NCI-H2227 treated with DMSO at 0.1 percent for 48 hours (cell line): Measurements from ENCODE around the gene DUSP2.

Experiments
- DNase-seq: peaks from one replicate; lab custom pipeline; 2025; lab: John Stamatoyannopoulos, UW

Gene DUSP2

DNA sequence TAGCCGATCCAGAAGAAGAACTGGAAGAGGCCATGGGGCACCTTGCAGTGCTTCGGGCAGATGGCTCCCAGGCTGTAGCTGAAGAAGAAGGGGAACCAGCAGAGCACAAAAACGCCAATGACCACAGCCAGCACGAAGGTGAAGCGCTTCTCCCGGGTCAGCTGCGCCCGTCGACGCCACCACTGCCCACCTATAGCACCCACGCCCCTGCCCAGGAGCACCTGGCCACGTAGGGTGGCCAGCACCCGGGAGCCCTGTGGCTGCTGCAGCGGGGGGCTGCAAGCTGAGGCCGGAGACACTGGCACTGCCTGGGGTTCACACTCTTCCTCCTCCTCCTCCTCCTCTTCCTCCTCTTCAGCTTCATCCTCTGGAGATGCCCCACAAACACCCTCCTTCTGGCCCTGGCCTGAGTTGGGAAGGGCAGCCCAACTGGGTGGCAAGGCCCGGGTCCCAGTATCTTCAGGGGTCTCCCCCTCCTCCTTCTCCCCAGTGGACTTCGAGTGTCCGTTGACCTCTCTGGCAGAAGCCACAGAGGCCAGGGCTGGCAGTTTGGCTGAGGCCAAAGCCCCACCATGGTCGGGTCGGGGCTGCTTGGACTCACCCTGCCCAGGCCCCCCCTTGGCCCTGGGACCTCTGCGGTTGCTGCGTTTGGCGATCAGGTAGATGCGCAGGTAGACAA lies 30.2 kb downstream of the DUSP2 start:
- DNase-seq: no peak

DNA sequence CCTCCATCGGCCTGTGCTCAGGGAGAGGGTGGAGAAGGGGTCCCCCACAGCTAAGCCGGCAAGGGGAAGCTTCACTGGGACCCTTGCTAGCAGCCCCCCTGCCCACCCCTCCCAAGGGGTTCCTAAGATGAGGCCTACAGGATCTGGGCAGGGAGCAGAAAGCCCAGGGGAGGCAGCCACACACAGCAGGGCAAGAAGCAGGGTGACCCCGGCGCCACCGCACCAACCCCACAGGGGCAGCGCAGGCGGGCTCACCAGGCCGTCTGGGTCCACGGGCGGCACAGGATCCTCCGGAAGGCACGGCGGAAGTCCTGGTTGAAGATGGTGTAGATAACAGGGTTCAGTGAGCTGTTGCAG lies 30.7 kb downstream of the DUSP2 start:
- DNase-seq: no peak

DNA sequence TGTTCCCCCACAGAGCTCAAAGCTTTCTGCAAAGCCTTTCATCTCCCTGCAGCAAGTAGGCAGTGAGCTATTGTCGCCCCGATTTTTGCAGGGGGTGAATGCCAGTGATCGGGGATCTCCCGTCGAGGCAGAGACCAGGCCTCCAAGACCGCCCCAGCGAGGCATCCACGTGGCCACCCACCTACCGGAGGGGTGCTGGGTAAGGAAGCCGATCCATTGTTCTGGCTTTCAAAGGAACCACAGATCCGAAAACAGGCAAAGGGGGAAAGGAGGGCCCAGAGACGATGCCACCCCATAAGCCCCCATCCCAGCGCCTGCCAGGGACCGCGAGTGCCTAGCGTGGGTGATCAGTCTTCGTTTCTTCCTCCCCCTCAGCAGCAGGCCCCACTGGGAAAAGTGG lies 31.3 kb downstream of the DUSP2 start:
- no peak for DNase-seq

DNA sequence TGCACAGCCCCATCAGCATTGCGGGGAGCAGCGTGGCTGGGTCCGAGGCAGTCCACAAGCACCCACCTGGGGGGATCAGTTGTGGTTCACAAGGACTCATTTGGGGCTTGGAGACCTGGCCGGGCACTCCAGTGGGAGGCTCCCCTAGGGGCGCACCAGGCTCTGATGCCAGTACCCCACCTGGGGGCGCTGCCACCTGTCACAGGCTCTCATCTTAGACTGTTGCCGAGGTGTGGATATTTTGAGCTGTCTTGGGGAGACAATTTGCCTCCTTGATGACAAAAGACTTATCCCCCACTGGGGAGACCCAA lies 31.9 kb downstream of the DUSP2 start:
- no peak for DNase-seq

DNA sequence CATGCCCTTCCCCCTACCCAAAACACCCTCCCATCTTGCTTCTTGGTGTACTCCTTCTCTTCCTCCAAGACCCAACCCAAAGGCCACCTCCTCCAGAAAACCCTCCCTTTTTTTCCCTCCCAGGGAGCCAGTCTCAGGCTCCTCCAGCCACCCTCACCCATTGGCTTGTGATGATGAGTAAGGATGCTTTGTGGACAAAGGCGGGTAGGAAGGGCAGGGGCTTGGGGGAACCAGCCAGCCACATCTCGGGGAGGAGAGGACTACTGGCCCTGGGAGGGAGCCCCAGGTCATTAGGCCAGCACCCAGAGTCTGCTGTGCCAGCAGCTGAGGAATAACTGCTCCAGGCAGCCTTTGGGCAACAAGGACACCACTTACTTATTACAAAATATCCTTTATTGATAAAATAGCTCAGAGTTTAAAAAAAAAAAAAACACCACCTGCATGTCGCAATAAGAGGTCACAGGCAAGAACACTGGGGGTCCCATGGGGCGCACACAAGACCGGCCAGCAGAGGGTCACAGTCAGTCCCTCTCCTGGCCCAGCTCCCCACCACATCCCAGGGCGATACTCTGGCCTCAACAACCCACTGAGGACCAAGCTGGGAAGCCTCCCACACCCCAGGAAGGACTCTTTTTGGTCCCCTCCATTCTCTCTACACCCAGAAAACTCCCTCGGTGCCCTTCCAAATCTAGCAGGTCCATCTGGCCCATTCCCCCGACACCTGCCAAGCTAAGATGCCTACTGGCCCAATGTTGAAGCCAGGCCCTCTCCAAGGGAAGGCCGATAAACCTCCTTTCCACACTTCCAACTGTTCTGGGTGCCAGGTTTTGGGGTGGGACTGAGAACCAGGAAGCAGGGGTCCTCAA lies 32.5 kb downstream of the DUSP2 start:
- DNase-seq: no peak

DNA sequence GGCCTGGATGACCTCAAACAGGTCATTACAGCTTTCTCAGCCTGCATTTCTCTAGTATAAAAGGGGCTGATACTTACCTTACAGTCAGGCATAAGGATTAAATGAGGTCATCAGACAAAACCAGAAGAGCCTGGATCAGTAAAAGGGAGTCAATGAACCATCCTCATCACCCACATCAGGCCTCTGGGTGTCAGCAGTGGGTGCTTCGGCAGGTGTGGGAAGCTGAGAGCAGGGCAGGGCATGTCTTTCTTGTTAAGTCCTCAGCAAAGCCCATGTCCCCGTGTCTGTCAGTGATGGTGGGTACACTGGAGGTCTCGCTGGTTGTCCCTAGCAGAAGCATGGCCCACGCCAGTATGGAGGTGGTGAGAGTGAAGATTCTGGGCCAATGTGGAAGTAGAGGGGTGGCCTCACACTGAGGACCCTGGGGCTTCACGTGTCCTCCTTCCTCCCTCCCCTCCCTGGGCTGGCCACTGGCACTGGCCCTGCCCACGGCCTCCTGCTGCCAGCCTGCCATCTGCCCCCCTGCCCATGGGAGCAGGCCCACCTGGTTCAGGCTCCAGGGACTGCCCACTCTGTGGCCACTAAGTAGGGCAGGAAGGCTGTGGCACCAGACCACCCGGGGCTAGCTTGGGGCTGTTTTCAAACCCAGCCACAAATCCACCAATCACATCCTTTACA lies 33.3 kb downstream of the DUSP2 start:
- DNase-seq: no peak

DNA sequence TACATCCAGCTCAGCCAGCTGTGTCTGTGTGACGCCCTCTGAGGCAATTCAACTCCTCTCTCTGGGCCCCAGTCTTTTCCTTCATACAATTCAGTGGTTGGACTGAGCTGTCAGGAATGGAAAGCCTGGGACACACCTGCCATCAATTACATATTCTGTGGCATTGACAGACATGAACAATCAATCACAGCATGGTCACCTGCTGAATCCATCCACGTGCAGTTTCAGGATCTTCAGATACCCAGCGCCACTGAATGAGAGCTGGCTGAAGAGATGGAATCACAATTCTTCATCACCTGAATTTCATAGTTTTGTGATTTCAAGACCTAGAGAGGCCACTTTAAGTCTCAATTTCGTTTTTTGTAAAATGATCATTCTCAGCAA lies 34.0 kb downstream of the DUSP2 start:
- DNase-seq: no peak

DNA sequence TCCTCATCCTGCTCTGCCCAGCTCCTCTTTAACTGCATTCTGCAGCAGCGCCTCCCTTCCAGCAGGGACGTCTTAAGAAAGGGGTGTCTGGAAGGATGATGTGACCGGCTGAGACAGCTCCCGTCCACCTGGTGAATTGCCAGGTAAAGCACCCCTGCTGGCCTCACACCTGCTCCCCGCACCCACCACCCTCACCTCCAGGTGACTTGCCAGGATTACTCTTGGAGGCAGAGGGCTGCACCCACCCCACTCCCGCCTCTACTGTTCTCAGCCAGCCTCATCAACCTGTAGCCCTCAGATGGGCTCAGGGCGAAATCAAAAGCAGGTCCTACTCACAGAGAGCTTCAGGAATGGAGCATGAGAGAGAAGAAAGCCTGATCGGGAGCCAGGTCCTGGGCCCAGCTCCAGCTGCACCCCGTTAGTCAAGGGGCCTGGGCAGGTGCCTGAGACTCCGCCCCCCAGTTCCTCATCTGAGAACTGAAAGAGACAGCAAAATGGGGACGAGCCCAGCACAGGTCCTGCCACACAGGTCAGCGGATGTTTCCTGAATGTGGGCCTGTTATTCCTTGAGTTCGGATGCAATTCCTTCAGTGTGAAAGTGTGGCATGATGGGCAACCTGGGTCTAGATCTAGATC lies 34.5 kb downstream of the DUSP2 start:
- DNase-seq: no peak

DNA sequence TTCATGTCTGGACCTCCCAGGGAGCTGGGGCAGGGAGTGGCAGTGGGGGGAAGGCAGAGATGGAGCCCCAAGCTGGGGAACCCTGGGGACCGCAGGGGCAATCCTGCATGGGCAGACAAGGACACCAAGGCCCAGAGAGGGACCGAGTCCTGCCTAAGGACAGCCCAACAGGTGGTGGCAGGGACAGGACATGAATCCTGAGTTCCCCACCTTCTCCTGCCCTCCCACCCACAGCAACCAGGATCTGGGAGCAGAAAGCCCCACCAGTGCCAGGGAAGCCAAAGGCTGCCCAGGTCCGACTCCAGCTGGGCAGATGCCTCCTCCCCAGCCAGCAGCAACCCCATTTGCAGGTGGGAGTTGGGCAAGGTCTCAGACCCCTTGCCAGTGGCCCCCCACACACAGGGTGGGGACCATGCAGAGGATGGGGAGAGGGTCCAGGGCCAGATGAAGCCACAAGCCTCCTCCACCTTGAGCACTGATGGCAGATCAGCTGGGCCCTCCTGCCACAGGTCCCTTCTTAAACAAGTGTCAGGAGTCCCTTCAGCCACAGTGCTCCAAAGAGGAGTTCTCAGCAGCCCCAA lies 35.2 kb downstream of the DUSP2 start:
- DNase-seq: no peak

DNA sequence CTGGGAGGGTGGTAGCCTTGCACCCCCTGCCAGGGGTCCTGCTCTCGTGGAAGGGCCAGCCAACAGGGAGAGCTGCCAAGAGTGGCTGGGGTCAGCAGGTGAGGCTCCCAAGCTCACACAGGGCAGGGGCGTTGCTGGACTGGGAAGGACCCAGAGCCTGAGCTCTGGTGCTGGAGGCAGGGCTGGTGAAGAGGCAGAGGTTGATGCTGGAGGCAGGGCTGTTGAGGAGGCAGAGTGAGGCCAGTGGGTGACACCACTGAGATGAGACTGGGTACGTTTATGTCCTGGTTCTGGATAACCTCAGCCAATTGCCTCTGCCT lies 35.9 kb downstream of the DUSP2 start:
- DNase-seq: no peak

DNA sequence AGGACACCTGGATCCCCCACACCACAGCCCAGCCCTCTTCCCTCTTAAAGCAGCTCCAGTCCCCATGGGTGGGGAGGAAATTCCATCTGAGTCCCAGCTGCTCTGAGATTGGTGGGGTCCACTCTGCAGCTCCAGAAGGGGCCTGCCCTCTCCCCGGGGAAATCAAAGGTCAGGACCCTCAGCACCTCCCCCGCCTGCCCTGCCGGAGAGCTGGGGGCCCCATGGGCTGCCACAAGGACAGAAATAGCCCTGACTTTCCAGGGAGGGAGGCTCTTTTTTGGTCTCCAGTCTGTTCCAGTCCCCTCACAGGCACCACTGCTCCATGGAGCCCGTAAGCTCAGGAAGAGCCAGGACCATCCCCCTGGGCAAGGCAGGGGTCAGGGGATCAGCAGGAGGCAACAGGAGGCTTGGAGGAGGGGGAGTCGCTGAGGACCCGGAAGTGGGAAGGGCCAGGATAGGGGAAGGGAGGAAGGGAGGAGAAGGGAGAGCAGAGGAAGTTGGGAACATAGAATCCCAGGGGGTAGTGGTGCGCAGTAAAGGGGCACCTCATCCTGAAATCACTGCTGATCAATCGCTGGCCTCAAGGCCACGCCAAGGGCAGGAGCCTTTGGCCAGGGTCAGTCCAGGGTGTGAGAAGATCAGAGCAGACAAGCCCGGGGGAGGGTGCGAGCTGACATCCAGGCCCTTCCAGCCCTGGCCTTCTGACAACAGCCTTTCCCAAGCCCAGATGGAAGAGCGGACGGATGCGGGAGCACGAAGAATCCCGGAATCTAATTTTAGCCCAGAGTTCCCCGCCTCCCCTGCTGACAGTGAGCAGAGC lies 36.5 kb downstream of the DUSP2 start:
- DNase-seq: no peak

DNA sequence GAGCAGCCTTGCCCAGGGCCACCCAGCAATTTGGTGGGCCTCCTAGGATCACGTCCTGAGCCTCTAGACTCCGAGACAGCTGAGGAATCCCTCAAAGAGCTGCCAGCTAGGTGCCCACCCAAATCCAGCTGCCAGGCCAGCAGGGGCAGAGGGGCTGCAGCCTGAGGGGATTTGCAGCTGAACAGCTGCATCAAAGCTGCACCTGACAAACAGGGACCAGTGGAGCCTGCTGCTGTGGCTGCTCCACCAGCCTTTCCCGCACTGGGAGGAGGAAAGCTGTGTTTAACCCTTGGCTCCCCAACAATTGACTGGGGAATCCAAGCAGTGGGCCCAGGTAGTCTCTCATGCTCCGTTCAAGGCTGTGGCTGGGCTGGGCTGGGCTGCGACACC lies 37.1 kb downstream of the DUSP2 start:
- no peak for DNase-seq

DNA sequence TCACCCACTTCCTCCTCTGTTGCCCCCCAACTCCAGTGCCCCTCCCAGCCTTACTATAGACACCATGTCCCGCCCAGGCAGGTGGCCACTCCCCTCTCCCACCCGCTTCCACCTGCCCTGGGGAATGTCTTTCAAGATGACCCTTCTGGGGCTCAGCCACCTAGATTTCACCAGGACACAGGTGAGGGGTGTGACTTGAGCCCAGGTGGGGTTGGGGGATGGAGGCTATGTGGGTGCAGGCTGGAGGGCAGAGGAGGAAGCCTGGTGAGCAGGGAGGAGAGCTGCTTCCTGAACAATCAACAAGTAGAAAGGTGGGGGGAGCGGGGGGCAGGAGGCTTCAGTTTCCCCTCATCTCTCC lies 37.6 kb downstream of the DUSP2 start:
- DNase-seq: no peak

DNA sequence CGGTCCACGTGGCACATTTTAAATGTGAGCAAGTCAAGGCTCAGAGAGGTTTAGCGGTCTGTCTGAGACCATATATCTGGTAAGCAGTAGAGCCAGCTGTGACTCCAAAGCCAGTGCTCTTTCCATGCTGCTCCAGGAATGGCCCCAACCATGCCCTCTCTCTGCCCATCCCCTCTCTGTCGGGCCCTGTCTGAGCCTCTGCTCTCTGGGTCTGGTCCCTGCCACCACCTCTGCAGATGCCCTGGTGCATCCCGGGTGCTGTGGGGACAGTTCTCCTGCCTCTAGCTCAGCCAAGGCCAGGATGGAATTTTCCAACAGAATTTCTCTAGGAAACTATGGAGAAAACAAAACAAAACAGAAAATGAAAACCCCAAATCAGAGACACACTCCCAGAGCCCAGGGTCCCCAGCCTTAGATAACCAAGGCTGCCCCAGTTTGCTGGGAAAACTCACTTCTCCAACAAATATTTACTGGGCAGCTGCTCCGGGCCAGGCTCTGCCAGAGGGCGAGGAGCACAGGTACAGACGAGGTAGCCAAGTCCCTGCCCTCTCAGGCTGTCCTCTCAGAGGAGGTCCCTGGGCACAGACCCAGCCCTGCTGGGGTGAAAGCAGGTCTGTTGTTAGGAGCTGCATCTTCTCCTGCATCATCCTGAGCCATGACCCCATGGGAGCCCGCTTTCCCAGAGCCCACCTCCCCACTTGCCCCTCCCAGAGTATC lies 38.1 kb downstream of the DUSP2 start:
- DNase-seq: no peak

DNA sequence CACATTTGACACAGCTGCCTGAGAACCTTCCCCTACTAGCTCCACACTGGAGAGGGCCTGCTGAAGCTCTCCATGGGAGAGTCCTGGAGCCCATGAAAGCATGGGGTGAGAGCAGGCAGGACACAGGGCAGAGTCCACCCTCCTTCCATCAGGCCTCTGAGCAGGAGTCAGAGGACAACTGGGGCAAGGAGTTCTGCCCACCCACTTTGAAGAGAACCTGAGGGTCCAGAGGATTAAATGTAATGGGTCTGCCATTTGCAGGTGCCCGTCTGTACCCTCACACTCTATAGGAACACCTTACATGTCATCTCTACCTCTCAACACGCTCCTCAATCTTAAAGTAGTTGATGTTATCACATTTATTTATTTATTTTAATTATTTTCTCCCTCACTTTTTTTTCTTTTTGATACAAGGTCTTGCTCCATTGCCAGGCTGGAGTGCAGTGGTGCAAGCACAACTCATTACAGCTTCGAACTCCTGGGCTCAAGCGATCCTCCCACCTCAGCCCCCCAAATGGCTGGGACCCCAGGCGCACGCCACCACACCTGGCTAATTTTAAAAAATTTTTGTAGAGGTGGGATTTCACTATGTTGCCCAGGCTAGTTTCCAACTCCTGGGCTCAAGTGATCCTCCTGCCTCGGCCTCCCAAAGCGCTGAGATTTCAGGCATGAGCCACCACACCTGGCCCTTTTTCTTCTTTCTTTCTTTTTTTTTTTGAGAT lies 39.1 kb downstream of the DUSP2 start:
- no peak for DNase-seq

DNA sequence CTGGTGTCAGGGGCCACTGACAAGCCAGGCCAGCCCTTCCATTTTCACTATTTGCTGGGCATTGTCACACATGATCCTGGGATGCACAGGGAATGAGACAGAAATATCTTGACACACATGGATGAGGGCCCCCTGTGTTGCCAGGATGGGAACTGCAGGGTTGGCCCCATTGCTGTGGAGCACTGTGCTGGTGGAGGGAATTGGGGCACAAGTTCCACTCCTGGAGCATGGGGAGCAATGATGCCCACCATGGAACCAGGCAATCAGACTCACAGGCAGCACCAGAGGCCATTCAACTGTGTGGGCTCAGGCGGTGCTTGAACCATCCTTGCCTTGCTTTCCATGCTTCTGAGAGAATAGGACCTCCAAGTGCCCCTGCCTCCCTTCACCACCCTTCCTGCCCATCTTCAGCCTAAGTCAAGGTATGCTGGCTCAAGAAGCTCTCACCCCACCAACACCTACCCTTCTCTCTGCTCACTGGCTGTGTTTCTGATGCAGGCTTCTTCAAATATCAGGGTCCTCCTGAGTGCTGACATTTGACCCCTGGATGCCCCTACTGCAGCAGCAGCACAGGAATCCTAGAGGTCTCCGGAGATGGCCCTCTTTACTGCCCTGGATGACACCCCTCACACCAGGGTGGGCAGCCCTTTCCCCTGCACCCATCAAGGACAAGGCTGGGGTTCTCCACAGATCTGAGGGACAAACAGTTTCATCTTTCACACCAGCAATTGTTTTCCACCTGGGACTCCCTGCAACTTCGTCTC lies 39.9 kb downstream of the DUSP2 start:
- DNase-seq: no peak

DNA sequence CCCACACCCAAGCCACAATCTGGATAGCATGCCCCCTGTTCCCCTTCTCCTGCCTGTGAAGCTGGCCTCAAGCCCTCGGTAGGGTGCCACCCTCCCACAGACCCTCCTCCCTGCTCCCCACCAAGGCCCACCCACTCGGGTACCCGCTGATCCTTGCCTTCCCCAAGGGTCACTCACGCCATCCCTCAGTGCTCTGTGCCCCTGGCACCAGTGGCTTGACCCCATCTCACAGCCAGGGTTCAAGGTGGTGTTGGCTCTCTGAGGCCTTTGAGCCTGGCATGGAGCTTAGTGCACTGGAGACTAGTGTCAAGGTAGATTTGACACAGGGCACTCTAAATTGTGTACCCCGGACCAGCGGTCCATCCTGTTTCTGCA lies 40.8 kb downstream of the DUSP2 start:
- DNase-seq: no peak

DNA sequence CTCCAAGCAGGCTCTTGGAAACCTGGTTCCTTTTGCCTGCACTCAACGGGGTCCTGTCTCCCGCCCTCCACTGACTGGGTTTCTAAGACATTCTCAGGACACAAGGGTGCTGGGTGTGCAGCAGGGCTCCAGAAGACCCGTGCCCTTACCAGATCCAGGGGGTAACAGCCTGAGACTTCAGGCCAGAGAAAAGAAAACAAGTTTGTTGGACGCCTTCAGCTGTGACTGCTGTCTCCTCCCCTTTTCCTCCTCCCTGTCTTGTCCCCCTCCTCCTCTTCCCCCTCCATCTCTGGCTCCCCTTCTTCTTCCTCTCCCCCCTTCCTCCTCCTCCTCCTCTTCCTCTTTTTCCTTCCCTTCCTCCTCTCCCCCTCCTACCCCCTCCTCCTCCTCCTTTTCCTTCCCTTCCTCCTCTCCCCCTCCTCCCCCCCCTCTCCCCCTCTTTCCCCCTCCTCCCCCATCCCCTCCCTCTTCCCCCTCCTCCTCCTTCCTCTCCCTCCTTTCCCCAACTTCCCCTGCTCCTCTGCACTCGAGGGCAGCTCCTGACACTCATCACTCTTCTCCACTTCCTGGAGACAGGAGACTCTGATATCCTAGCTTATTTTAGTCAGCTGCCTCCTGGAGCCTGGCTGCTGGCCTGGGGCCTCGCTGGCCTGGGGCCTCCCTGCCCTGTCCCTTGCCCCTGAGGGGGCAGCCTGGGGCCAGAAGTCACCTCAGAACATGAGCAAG lies 41.3 kb downstream of the DUSP2 start:
- DNase-seq: no peak

DNA sequence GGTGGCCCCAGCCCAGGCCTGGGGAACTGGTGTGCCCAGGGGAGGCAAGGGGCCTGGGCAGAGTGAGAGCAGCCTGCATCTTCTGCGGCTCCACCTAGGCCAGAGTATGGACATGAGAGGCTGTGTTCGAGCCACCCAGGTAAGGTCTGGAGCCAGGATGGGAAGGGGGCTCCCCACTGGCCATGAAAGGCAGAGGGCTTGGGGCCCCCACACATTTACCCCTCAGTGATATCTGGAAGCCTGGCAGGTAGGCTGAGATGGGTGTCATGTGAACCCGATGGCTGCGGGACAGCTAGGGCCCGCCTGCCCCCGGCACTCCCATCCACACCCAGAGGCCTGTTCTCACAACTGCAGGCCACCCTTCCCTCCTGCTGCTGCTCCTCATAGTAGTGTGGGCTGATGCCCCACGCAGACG lies 42.0 kb downstream of the DUSP2 start:
- no peak for DNase-seq
